NT2/D1 (cell line): ENCODE data around the gene TOX3.

ENCODE experiments used
- DNase-seq: peaks from one replicate; pipeline ENCODE4 v3.0.0-alpha.2; 2011; ENCODE audit warnings: low read depth, low spot score
- H3K27me3 ChIP-seq: 2 replicates; pipeline ENCODE4 v1.6.0; 2011; ENCODE audit warnings: mild to moderate bottlenecking; ENCODE audit not compliant: insufficient read length, insufficient read depth
- H3K36me3 ChIP-seq: 2 replicates; pipeline ENCODE4 v1.6.1; 2011; ENCODE audit warnings: mild to moderate bottlenecking, low read length, mixed read lengths; ENCODE audit not compliant: insufficient read depth, insufficient read length
- H3K4me1 ChIP-seq: 2 replicates; pipeline ENCODE4 v1.5.1; 2011; ENCODE audit not compliant: insufficient read depth, insufficient read length
- H3K4me3 ChIP-seq: 2 replicates; pipeline ENCODE4 v1.5.1; 2011; ENCODE audit warnings: low read depth; ENCODE audit not compliant: insufficient read length
- H3K9ac ChIP-seq: 2 replicates; pipeline ENCODE4 v1.6.0; 2011; ENCODE audit warnings: low read depth; ENCODE audit not compliant: insufficient read length
- H3K9me3 ChIP-seq: 2 replicates; pipeline ENCODE4 v1.5.1; 2011; ENCODE audit warnings: mild to moderate bottlenecking, low read length; ENCODE audit not compliant: insufficient read depth
- SUZ12 ChIP-seq: IDR thresholded peaks from 2 replicates; pipeline ENCODE4 v1.6.1; 2011; ENCODE audit not compliant: insufficient read length, insufficient read depth; ENCODE audit errors: extremely low read depth
- YY1 ChIP-seq: IDR thresholded peaks from 2 replicates; pipeline ENCODE4 v1.6.1; 2011; ENCODE audit not compliant: insufficient read length, insufficient read depth
- ZNF274 ChIP-seq: IDR thresholded peaks from 2 replicates; pipeline ENCODE4 v1.6.1; 2011; ENCODE audit warnings: mild to moderate bottlenecking, low read depth, low read length

The TOX3 gene

GRCh38 chr16:52515068-52515671, 31.8 kb downstream of the TOX3 start:
- Histone ChIP-seq H3K4me3 (no peak overlapping the region), H3K9me3 (no peaks in the 10 kb centered on the region), H3K9ac (no peak overlapping the region), H3K27me3 (no peaks in the 10 kb centered on the region), H3K4me1 (no peaks in the 10 kb centered on the region), H3K36me3 (no peaks in the 10 kb centered on the region)
- no peak for DNase-seq
- TF ChIP-seq YY1 (no peak), ZNF274 (no peak), SUZ12 (no peak)

GRCh38 chr16:52512297-52512987, 34.5 kb downstream of the TOX3 start:
- H3K36me3 ChIP-seq = no peaks in the 10 kb centered on the region
- no peak overlapping the region for H3K9ac ChIP-seq
- DNase-seq = no peak
- no peaks in the 10 kb centered on the region for H3K4me1 ChIP-seq
- no peaks in the 10 kb centered on the region for H3K9me3 ChIP-seq
- H3K4me3 ChIP-seq = no peak overlapping the region
- no peaks in the 10 kb centered on the region for H3K27me3 ChIP-seq
- no peak for TF ChIP-seq ZNF274
- TF ChIP-seq YY1 = no peak
- no peak for TF ChIP-seq SUZ12

GRCh38 chr16:52501746-52502145, 45.2 kb downstream of the TOX3 start:
- no peaks in the 10 kb centered on the region for H3K27me3 ChIP-seq
- no peak for DNase-seq
- H3K4me3 ChIP-seq = no peak overlapping the region
- TF ChIP-seq SUZ12 = no peak
- no peak for TF ChIP-seq ZNF274
- no peak for TF ChIP-seq YY1
- peak overlapping the region; percentile 8 for H3K9ac ChIP-seq
- peaks cover 3% of the 10 kb centered on the region for H3K4me1 ChIP-seq
- no peaks in the 10 kb centered on the region for H3K9me3 ChIP-seq
- no peaks in the 10 kb centered on the region for H3K36me3 ChIP-seq

- Histone ChIP-seq H3K4me1 (peaks cover 3% of the 10 kb centered on the region), H3K9ac (no peak overlapping the region), H3K4me3 (no peak overlapping the region), H3K9me3 (no peaks in the 10 kb centered on the region), H3K36me3 (no peaks in the 10 kb centered on the region), H3K27me3 (no peaks in the 10 kb centered on the region)
- no peak for TF ChIP-seq YY1
- no peak for DNase-seq
Observed at GRCh38 chr16:52500963-52501362, 46.0 kb downstream of the TOX3 start.

- H3K9ac ChIP-seq = no peak overlapping the region
- peaks cover 3% of the 10 kb centered on the region for H3K4me1 ChIP-seq
- H3K27me3 ChIP-seq = no peaks in the 10 kb centered on the region
- H3K36me3 ChIP-seq = no peaks in the 10 kb centered on the region
- H3K4me3 ChIP-seq = no peak overlapping the region
- DNase-seq = no peak
- H3K9me3 ChIP-seq = no peaks in the 10 kb centered on the region
- TF ChIP-seq SUZ12 (no peak), YY1 (no peak)
Observed at GRCh38 chr16:52499060-52499440, 47.9 kb downstream of the TOX3 start.

GRCh38 chr16:52498328-52499059, 48.4 kb downstream of the TOX3 start:
- H3K4me3 ChIP-seq = no peak overlapping the region
- DNase-seq = no peak

GRCh38 chr16:52497067-52497816, 49.7 kb downstream of the TOX3 start:
- TF ChIP-seq ZNF274 = no peak
- no peak overlapping the region for H3K4me3 ChIP-seq
- DNase-seq = no peak
- peaks cover 3% of the 10 kb centered on the region for H3K4me1 ChIP-seq
- no peak overlapping the region for H3K9ac ChIP-seq
- H3K36me3 ChIP-seq = no peaks in the 10 kb centered on the region
- H3K27me3 ChIP-seq = no peaks in the 10 kb centered on the region
- no peaks in the 10 kb centered on the region for H3K9me3 ChIP-seq

More at GRCh38 chr16:52498328-52499059, 48.4 kb downstream of the TOX3 start:
- H3K9me3 ChIP-seq = no peaks in the 10 kb centered on the region
- no peaks in the 10 kb centered on the region for H3K36me3 ChIP-seq
- H3K9ac ChIP-seq = no peak overlapping the region
- H3K4me1 ChIP-seq = peaks cover 3% of the 10 kb centered on the region
- TF ChIP-seq SUZ12 = no peak
- no peaks in the 10 kb centered on the region for H3K27me3 ChIP-seq
